Kidney epithelial cell (primary cell): ENCODE measurements around the gene RPUSD2. TPM values are rescaled to one million over a fixed set of nuclear protein-coding genes. Genes with fewer than 3 reads are reported as not detected.

Experiments used
- DNase-seq: peaks from one replicate; pipeline ENCODE4 v3.0.0-alpha.2; 2010; ENCODE audit warnings: low read depth
- H3K27me3 ChIP-seq: 2 replicates; pipeline ENCODE4 v1.6.0; 2011; ENCODE audit warnings: low read length; ENCODE audit not compliant: control insufficient read depth, insufficient read depth
- H3K36me3 ChIP-seq: 2 replicates; pipeline ENCODE4 v1.5.1; 2011; ENCODE audit warnings: low read length; ENCODE audit not compliant: control insufficient read depth, insufficient read depth
- H3K4me3 ChIP-seq: 2 replicates; pipeline ENCODE4 v1.5.1; 2011; ENCODE audit warnings: low read depth, mild to moderate bottlenecking, control low read depth, low read length
- CTCF ChIP-seq: IDR thresholded peaks from 2 replicates; pipeline ENCODE4 v1.5.1; 2011; ENCODE audit warnings: mild to moderate bottlenecking, moderate library complexity, low read length, control low read depth, inconsistent platforms; ENCODE audit not compliant: insufficient read depth, poor library complexity, severe bottlenecking
- total RNA-seq: library from RNA; depleted of rRNA; stranded (reverse); fragments of >200 nt; gene quantifications from 2 replicates; pipeline ENCODE4 v1.2.3, GENCODE V29; 2015

RPUSD2 gene
- total RNA-seq, 1 donor from 2014 or later: 18.1 TPM

- DNase-seq: no peak
- H3K4me3 ChIP-seq: no peak overlapping the region
These were observed 26.7 kb downstream of the RPUSD2 start for GRCh38 chr15:40595773-40596172.

DNA sequence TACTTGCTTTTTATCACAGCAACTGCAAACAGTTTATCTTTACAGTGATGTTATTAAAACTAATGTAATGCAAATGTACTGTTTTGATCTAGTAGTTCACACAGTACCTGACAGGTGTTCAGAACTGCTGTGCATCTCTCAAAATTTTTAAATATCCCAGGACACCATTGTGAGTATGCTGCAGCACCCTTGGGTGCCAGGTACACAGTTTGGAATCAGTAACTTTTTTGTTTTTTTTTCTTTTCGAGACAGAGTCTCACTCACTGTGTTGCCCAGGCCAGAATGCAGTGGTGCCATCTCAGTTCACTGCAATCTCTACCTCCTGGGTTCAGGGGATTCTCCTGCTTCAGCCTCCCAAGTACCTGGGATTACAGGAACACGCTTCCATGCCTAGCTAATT lies 27.9 kb downstream of the RPUSD2 start:
- TF ChIP-seq CTCF: no peak
- Histone ChIP-seq H3K4me3 (no peak overlapping the region), H3K36me3 (no peaks in the 10 kb centered on the region), H3K27me3 (no peaks in the 10 kb centered on the region)
- DNase-seq: no peak

More at GRCh38 chr15:40595773-40596172, 26.7 kb downstream of the RPUSD2 start:
- H3K36me3 ChIP-seq: no peaks in the 10 kb centered on the region
- no peak for TF ChIP-seq CTCF
- no peaks in the 10 kb centered on the region for H3K27me3 ChIP-seq

DNA sequence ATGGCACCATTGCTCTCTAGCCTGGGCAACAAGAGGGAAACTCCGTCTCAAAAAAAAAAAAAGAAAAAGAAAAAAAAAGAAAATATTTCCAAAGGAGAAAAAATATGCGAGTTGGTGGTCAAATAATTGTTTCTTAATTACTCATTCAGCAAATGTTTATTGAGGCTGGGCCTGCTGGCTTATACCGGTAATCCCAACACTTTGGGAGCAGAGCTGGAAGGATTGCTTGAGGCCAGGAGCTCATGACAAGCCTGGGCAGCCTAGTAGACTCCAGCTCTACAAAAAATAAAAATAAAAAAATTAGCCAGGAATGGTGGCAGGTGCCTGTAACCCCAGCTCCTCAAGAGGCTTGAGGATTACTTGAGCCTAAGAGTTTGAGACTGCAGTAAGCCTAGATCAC lies 29.0 kb downstream of the RPUSD2 start:
- no peak for DNase-seq
- Histone ChIP-seq H3K27me3 (no peaks in the 10 kb centered on the region), H3K4me3 (no peak overlapping the region), H3K36me3 (no peaks in the 10 kb centered on the region)
- no peak for TF ChIP-seq CTCF

DNA sequence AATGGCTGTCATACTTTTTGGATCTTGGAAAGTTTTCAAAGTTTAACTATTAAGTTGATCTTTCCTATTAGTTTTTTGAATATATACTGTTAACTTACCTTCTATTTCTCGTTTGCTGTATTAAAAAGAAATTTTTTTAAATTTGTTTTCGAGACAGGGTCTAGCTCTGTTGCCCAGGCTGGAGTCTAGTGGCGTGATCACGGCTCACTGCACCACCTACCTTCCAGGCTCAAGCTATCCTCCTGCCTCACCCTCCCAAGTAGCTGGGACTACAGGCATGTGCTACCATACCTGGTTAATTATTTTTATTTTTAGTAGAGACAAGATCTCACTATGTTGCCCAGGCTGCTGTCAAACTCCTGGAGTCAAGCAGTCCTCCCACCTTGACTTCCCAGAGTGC lies 29.6 kb downstream of the RPUSD2 start:
- Histone ChIP-seq H3K36me3 (no peaks in the 10 kb centered on the region), H3K4me3 (no peak overlapping the region), H3K27me3 (no peaks in the 10 kb centered on the region)
- DNase-seq: no peak
- TF ChIP-seq CTCF: no peak

- Histone ChIP-seq H3K27me3 (no peaks in the 10 kb centered on the region), H3K4me3 (no peak overlapping the region), H3K36me3 (no peaks in the 10 kb centered on the region)
- TF ChIP-seq CTCF: no peak
- no peak for DNase-seq
These were observed 31.9 kb downstream of the RPUSD2 start for GRCh38 chr15:40600956-40601355.

- no peaks in the 10 kb centered on the region for H3K36me3 ChIP-seq
- no peak for TF ChIP-seq CTCF
- no peak overlapping the region for H3K4me3 ChIP-seq
- no peak for DNase-seq
- no peaks in the 10 kb centered on the region for H3K27me3 ChIP-seq
These were observed 34.8 kb downstream of the RPUSD2 start for GRCh38 chr15:40603935-40604334.
